A549 (cell line): ENCODE data around the gene FUCA1. TPM values are rescaled to one million over a fixed set of nuclear protein-coding genes. Genes with fewer than 3 reads are reported as not detected.

Experiments
- ATAC-seq, 2 experiments: fragments of 200-7000 bp in 1 of 2; fragments of >200 bp in 1 of 2; cut with Nextera tagmentation in 1 of 2; cut with Tn5 transposase in 1 of 2; 3 replicates each; pipeline versions ENCODE4 v1.8.0 to v1.9.1; 2018 to 2020; ENCODE audit warnings: mild to moderate bottlenecking in 1 of 2, moderate library complexity in 1 of 2
- CTCF ChIA-PET: fragments of 300-600 bp; sonication (Branson Sonifier 250); formaldehyde crosslinking; extraction: SDS; loops from one replicate; lab custom pipeline; 2021; ENCODE audit warnings: antibody characterized with exemption, inconsistent platforms; lab: Yijun Ruan, JAX
- POLR2A ChIA-PET: fragments of 350-600 bp; formaldehyde crosslinking; extraction: SDS; loops from one replicate; lab custom pipeline; 2021; ENCODE audit warnings: antibody characterized with exemption, inconsistent platforms; lab: Yijun Ruan, JAX
- DNase-seq, 2 experiments: peaks; one replicate each; pipeline versions ENCODE4 v3.0.0 to v3.0.0-alpha.2; 2011 to 2016; ENCODE audit warnings: low read depth in 1 of 2, low spot score in 1 of 2
- FAIRE-seq: peaks from 2 replicates; lab custom pipeline; 2011; peaks lifted over from hg19 to GRCh38; lab: Jason Lieb, UNC
- H3K27ac ChIP-seq, 2 experiments: fragments of >200 bp; sonication (Bioruptor Twin); formaldehyde crosslinking; 3 replicates each; pipeline ENCODE4 v1.5.1; 2016 to 2017
- H3K4me1 ChIP-seq: fragments of >200 bp; sonication (Bioruptor Twin); formaldehyde crosslinking; 3 replicates; pipeline ENCODE4 v1.6.1; 2016
- H3K4me2 ChIP-seq: fragments of >200 bp; sonication (Bioruptor Twin); formaldehyde crosslinking; 3 replicates; pipeline ENCODE4 v1.6.1; 2016
- H3K4me3 ChIP-seq: fragments of >200 bp; sonication (Bioruptor Twin); formaldehyde crosslinking; 3 replicates; pipeline ENCODE4 v1.5.1; 2016
- H3K9me3 ChIP-seq: fragments of >200 bp; sonication (Bioruptor Twin); formaldehyde crosslinking; 3 replicates; pipeline ENCODE4 v1.6.1; 2016
- ATOH8 ChIP-seq: fragments of 250-450 bp; sonication (Bioruptor Pico); IDR thresholded peaks from 2 replicates; pipeline ENCODE4 v1.5.0; 2020; ENCODE audit warnings: low read depth, mild to moderate bottlenecking, moderate library complexity
- CEBPB ChIP-seq, 2 experiments: fragments of >200 bp in 1 of 2; sonication (Bioruptor Twin) in 1 of 2; formaldehyde crosslinking in 1 of 2; IDR thresholded peaks; 2 replicates each; pipeline ENCODE4 v1.6.1; 2012 to 2016
- CTCF ChIP-seq: fragments of >200 bp; sonication (Bioruptor Twin); formaldehyde crosslinking; IDR thresholded peaks from 3 replicates; pipeline ENCODE4 v1.5.1; 2016
- E2F6 ChIP-seq: IDR thresholded peaks from 2 replicates; pipeline ENCODE4 v1.6.1; 2012; ENCODE audit warnings: low read depth, borderline replicate concordance
- ELK1 ChIP-seq: fragments of 150-350 bp; IDR thresholded peaks from 2 replicates; pipeline ENCODE4 v1.6.1; 2014; ENCODE audit warnings: low read depth, mild to moderate bottlenecking, low read length
- EP300 ChIP-seq, 2 experiments: fragments of >200 bp; sonication (Bioruptor Twin); formaldehyde crosslinking; IDR thresholded peaks; 2 replicates in 1 of 2; 3 replicates in 1 of 2; pipeline ENCODE4 v1.6.1; 2016 to 2017
- ESRRA ChIP-seq: fragments of 150-350 bp; IDR thresholded peaks from 2 replicates; pipeline ENCODE4 v1.6.1; 2014; ENCODE audit warnings: mild to moderate bottlenecking, low read length, borderline replicate concordance
- FOSL2 ChIP-seq, 2 experiments: fragments of 450-650 bp in 1 of 2; fragments of >200 bp in 1 of 2; sonication (Bioruptor Twin) in 1 of 2; formaldehyde crosslinking; IDR thresholded peaks; 2 replicates each; pipeline versions ENCODE4 v1.5.0 to v1.6.1; 2016 to 2020; ENCODE audit warnings: mild to moderate bottlenecking in 1 of 2, moderate library complexity in 1 of 2
- HDAC2 ChIP-seq: fragments of 200-600 bp; sonication (generic); IDR thresholded peaks from 2 replicates; pipeline ENCODE4 v1.6.1; 2016
- HES2 ChIP-seq: fragments of >200 bp; sonication (Bioruptor Twin); formaldehyde crosslinking; IDR thresholded peaks from 2 replicates; pipeline ENCODE4 v1.6.1; 2016
- JUNB ChIP-seq: fragments of >200 bp; sonication (Bioruptor Twin); formaldehyde crosslinking; IDR thresholded peaks from 2 replicates; pipeline ENCODE4 v1.6.1; 2016
- MAFK ChIP-seq: fragments of 450-650 bp; IDR thresholded peaks from 2 replicates; pipeline ENCODE4 v1.6.1; 2014; ENCODE audit not compliant: partially characterized antibody
- MAX ChIP-seq: IDR thresholded peaks from 2 replicates; pipeline ENCODE4 v1.6.1; 2012
- MAZ ChIP-seq: fragments of 150-350 bp; IDR thresholded peaks from 2 replicates; pipeline ENCODE4 v1.6.1; 2014; ENCODE audit warnings: antibody characterized with exemption, low read depth, low read length, borderline replicate concordance
- NPAS2 ChIP-seq: fragments of 250-450 bp; sonication (Bioruptor Pico); IDR thresholded peaks from 2 replicates; pipeline ENCODE4 v1.8.0; 2022; ENCODE audit warnings: mild to moderate bottlenecking, moderate library complexity, borderline replicate concordance
- REST ChIP-seq: fragments of 200-600 bp; sonication (generic); IDR thresholded peaks from 2 replicates; pipeline ENCODE4 v1.6.1; 2016; ENCODE audit warnings: antibody characterized with exemption, mild to moderate bottlenecking, moderate library complexity
- RFX5 ChIP-seq: fragments of 450-650 bp; IDR thresholded peaks from 2 replicates; pipeline ENCODE4 v1.7.1; 2014; ENCODE audit warnings: antibody characterized with exemption, mild to moderate bottlenecking, moderate library complexity
- RNF2 ChIP-seq: fragments of 200-600 bp; sonication (generic); IDR thresholded peaks from 2 replicates; pipeline ENCODE4 v1.6.1; 2016; ENCODE audit warnings: low read depth, mild to moderate bottlenecking, antibody characterized with exemption, moderate library complexity, borderline replicate concordance
- SMC3 ChIP-seq: fragments of >200 bp; sonication (Bioruptor Twin); formaldehyde crosslinking; IDR thresholded peaks from 3 replicates; pipeline ENCODE4 v1.6.1; 2018; ENCODE audit warnings: inconsistent platforms
- USF2 ChIP-seq: fragments of 450-650 bp; IDR thresholded peaks from 2 replicates; pipeline ENCODE4 v1.6.1; 2014; ENCODE audit warnings: antibody characterized with exemption
- WGBS: methylation state at CpG from one replicate; pipeline ENCODE4 v1.1.6; 2017; ENCODE audit errors: missing lambda C conversion rate; 5-methylcytosine and 5-hydroxymethylcytosine counted together
- polyA plus RNA-seq, 4 experiments: library from polyadenylated mRNA; depleted of rRNA in 3 of 4; stranded (reverse); fragments of >200 nt; fragmentation: RNase III in 1 of 4; extraction: RNeasy Plus Mini Kit Qiagen cat#74134 plus additional on column Dnase treatment in 1 of 4; gene quantifications; 2 replicates in 3 of 4; 3 replicates in 1 of 4; pipeline ENCODE4 v1.2.3, GENCODE V29; 2011 to 2017

The FUCA1 gene
- polyA plus RNA-seq, 2 of the 4 experiments (the other 2 are of a cell fraction): 9.7 to 16.1 TPM

GRCh38 chr1:23868557-23869016 is 497 bp upstream of the FUCA1 start:
- FAIRE-seq (no peak), ATAC-seq (peak; percentile 57 to 65; a peak in 5 of 6 replicates), DNase-seq (peak in 1 of 2 experiments; percentile 31)
- Histone ChIP-seq H3K4me2 (peak overlapping the region; percentile 83), H3K4me3 (peak overlapping the region; percentile 64), H3K27ac (peak overlapping the region; percentile 48 to 76; a peak in 4 of 6 replicates)
- ChIA-PET POLR2A (no interaction called here), CTCF (interaction anchor here (0.6 to 2.0 kb wide), 13 partner anchors 9 to 159 kb away, joined by 3 to 7 read pairs (median 4); no protein-coding TSS in a partner anchor)
- TF ChIP-seq HES2: no peak
- no peak for TF ChIP-seq SMC3
- TF ChIP-seq ESRRA: no peak
- TF ChIP-seq NPAS2 (CRISPR knock-in tag): no peak
- no peak for TF ChIP-seq MAZ
- TF ChIP-seq EP300 (IDR thresholded peaks at IDR 0.05): no peak
- no peak for TF ChIP-seq MAFK
- TF ChIP-seq REST: no peak
- TF ChIP-seq CEBPB (IDR thresholded peaks at IDR 0.05): no peak
- no peak for TF ChIP-seq FOSL2 (IDR thresholded peaks at IDR 0.05)
- TF ChIP-seq FOSL2 (CRISPR knock-in tag; IDR thresholded peaks at IDR 0.05): no peak
- TF ChIP-seq HDAC2: no peak
- TF ChIP-seq RNF2: no peak
- no peak; the same call in 1 of the 3 replicates for TF ChIP-seq CTCF
- TF ChIP-seq MAX: no peak
- TF ChIP-seq E2F6: no peak
- TF ChIP-seq ATOH8 (CRISPR knock-in tag): no peak
- TF ChIP-seq RFX5: no peak
- TF ChIP-seq, all 56 proteins: peak for 0
- WGBS: 18% methylated on average over 20 of the region's 20 CpGs
- Histone ChIP-seq H3K4me1 (peaks cover 5% of the 10 kb centered on the region; the same call in 1 of the 3 replicates), H3K9me3 (no peaks in the 10 kb centered on the region)

- TF ChIP-seq JUNB: no peak
- TF ChIP-seq ELK1: no peak
- TF ChIP-seq USF2: no peak
- Histone ChIP-seq H3K27ac (peak overlapping the region; percentile 58 to 88; a peak in 5 of 6 replicates), H3K9me3 (no peaks in the 10 kb centered on the region), H3K4me2 (peak overlapping the region; percentile 83), H3K4me3 (peak overlapping the region; percentile 64), H3K4me1 (peaks cover 5% of the 10 kb centered on the region; the same call in 1 of the 3 replicates)
- WGBS: no CpG with 5 or more reads among the region's 17 CpGs
- ChIA-PET POLR2A (no interaction called here), CTCF (interaction anchor here (0.8 to 2.0 kb wide), 3 partner anchors 49 to 96 kb away, joined by 3 to 7 read pairs (median 7); no protein-coding TSS in a partner anchor)
- no peak for DNase-seq
- ATAC-seq: peak in 1 of 2 experiments; percentile 20; a peak in 1 of 6 replicates
- no peak for FAIRE-seq
Measured at GRCh38 chr1:23867542-23867894, 572 bp downstream of the FUCA1 start.
